ENCODE measurements around the gene RAD9A.
"Not testable (repeated sequence)": the region's sequence is repeated elsewhere in the genome, so short reads cannot be mapped to it uniquely, and the experiment has no call there.

Gene RAD9A

DNA sequence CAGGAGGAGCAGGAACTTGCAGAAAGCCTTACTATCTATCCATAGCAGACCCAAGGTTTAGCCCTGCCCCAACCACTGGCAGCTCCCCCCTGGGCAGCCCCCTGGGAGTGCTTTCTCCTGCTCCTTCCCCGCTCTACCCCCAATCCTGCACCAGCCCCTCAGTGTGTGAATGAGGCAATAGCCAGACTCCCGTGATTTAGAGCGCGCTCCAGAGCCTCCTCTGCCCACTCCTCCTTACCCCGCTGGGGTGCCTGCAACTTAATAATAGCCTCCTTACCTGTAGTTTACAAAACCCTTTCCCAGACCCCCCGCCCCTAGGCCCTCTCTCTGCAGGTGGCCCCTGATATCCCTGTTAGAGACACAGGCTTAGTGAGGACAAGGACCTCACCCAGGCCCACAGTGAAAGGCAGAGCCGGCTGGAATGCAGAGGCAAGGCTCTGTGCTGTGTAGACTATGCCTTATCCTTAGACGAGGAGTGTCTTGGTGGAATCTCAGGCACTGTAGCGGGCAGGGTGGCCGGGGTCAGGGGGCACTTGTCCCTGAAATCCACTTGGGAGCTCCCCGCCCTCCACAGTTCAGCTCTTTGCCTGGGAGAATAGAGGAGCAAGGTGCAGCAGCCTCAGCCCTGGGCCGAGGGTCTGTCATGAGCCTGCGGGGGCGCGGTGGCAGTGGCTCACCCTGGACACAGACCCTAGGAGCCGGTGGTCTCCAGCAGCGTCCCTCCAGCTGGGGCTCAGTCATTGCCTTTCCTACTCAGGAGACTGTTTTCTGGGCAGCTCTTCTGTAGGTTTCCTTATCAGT, 19.4 kb downstream of the RAD9A start:
- DNase-seq, result no peak

- no peak for DNase-seq
These were observed 20.0 kb downstream of the RAD9A start for GRCh38 chr11:67411785-67412152.

DNA sequence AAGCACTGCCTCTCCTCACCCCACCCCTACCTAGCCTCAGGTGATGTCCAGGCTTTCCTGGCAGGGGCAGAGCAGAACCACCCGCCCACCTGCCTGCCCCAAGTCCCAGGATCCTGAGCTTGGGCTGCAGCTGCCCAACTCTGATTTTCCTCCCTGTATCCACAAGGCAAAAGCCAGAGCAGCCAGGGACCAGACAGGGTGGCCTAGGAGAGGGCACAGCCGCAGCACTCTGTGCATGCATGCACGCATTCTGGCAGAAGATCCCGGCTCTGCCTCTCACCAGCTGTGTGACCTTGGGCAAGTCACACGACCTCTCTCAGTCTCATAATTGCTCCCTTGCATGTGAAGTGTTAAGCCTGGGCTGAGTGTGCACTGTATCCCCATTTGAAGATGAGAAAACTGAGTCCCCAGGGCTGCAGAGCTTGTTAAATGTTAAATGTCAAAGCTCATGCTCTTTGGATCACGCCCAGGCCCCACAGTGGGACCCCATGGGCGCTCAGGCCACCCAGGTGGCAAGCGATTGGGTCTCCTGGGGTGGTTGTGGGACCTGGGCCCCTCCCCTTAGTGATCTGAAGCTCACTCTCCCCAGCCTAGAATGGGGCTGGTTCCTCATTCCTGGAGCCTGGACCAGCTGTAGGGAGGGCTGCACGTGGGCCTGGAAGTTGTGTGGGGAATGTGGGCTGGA, 20.9 kb downstream of the RAD9A start:
- no peak for DNase-seq

DNA sequence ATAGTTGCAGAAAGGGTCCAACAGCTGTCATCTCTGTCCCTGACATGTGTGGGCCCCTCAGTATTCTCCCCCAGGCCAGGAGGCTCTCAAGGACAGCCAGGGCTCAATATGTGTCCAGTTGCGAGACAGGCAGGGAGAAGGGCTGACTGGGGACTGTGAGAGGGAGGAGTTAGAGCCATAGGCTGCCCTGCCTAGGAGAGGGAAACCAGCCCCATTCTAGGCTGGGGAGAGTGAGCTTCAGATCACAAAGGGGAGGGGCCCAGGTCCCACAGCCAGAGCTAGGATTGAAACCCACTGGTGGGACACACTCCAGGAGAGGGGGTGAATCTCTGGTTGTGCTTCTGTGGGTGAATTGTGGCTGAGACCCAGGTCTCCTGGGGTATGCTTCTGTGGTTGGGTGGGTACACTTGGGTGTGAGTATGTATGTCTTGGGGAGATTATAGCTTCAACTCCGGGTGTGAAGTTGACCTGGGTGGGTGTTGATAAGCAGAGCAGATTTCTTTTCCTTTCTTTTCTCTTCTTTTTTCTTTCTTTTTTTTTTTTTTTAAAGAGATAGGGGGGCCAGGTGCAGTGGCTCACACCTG, 21.6 kb downstream of the RAD9A start:
- DNase-seq, result no peak

DNA sequence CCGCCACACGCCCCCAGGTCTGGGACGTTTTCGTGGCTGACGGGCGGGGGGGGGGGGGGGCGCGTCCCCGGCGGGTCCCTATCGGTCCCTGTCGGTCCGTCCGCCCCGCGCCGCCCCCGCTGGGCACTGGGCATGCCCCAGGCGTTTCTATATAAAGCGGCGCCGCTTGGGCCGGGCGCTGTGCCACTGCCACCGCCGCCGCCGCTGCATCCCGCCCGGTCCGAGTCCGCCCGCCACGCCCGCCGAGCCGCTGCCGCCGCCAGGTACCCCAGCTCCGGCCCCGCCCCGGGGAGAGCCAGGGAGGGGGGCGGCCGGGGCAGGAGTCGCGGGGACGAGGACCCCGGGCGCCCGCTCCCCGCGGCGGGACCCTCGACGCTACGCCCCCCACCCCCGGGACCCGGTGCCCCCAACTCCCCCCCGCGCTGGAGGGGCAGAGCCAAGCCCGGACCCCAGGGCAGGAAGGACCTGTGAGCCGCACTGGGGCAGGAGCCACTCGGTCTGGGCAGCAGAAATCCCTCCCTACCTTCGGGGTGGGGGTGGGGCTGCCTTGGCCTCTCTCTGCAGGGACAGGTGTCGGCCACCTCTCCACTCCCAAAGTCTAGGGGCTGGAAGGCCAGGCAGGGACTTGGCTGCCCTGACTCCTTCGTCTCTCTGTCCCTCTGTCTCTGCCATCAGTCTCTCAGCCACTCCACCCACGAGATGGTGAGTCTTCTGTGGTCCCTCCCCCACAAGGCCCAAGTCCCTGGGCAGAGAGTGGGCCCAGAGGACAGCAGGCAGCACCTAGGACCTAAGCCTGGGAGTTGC, 23.9 kb downstream of the RAD9A start, which contains the start of gene CARNS1:
CARNS1 (plus strand) TSS at position 178 of the 804 bp plus-strand sequence; CDS start at position 700, 522 bp downstream.
- no peak for DNase-seq

GRCh38 chr11:67416416-67417335, 24.9 kb downstream of the RAD9A start:
- no peak for DNase-seq

- no peak for DNase-seq
These were observed 25.6 kb downstream of the RAD9A start for GRCh38 chr11:67417425-67417824.

DNA sequence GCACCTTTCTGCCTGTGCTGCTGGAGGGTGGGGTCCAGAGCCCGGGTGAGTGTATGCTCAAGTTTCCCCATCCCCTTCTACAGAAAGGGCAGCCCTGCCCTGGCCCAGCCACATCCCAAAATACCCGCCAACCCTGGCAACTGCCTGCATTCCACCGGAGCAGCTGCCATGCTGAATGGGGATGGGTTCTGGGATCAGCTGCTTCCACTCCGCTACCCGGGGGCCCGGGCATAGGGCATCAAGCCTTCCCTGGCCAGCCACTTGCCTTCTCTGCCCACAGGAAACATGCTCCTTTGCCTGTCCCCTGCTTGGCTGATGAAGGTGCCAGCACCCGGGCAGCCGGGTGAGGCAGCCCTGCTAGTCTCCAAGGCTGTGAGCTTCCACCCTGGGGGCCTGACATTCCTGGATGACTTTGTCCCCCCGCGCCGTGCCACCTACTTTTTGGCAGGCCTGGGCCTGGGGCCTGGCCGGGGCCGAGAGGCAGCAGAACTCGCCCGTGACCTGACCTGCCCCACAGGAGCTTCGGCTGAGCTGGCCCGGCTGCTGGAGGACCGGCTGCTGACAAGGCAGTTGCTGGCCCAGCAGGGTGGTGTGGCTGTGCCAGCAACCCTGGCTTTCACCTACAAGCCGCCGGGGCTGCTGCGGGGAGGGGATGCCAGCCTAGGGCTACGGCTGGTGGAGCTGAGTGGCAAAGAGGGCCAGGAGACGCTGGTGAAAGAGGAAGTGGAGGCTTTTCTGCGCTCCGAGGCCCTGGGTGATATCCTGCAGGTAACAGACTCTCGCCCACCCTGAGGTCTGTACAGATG, 26.9 kb downstream of the RAD9A start:
- no peak for DNase-seq

DNA sequence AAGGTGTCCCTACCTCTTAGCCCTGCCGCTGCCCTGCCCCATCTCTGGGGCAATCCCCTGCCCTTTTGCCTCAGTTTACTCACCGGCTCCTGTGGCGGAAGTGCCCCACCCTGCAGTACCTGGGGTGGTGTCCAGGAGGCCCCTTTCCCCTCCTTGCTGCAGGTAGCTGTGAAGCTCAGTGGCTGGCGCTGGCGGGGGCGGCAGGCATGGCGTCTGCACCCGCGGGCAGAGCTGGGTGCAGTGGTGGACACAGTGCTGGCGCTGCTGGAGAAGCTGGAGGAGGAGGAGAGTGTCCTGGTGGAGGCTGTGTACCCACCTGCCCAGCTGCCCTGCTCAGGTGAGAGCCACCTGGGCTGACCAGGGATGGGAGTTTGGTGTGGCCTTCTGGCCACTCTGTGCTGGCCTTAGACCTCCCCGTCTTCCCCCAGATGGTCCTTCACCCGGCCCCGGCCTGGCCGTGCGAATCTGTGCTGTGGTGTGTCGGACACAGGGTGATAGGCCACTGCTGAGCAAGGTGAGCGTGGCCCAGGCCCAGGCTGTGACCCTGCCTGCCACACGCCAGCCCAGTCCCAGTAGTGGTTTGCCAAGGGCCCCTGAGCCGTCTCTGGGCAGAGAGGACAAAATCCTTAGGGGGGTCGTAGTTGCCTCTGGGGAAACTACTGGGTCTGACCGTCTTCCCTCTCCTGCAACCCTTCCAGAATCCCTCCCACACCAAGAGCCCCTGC, 27.7 kb downstream of the RAD9A start:
- DNase-seq, result no peak

- no peak for DNase-seq
These were observed 28.4 kb downstream of the RAD9A start for GRCh38 chr11:67420147-67420645.

GRCh38 chr11:67420646-67421429, 29.1 kb downstream of the RAD9A start:
- DNase-seq, result peak; percentile 88 to 94

DNA sequence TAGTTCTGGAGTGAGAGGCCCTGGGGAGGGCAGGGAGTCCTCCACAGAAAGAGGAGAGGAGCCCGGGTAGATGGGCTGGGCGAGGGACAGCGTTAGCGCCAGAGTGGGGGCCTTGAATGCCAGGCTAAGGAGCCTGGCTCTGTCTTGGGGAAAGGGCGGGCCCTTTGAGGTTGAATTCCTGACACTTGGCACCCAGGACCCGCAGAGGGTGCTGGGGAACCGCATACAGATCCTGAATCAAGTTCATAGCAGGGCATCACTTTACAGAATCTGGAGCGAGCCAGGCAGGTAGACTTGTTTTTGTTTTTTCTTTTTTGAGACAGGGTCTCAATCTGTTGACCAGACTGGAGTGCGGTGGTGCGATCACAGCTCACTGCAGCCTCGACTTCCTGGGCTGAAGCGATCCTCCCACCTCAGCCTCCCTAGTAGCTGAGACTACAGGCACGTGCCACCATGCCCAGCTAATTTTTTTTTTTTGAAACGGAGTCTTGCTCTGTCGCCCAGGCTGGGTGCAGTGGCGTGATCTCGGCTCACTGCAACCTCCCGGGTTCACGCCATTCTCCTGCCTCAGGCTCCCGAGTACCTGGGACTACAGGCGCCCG, 29.7 kb downstream of the RAD9A start:
- DNase-seq, result no peak

DNA sequence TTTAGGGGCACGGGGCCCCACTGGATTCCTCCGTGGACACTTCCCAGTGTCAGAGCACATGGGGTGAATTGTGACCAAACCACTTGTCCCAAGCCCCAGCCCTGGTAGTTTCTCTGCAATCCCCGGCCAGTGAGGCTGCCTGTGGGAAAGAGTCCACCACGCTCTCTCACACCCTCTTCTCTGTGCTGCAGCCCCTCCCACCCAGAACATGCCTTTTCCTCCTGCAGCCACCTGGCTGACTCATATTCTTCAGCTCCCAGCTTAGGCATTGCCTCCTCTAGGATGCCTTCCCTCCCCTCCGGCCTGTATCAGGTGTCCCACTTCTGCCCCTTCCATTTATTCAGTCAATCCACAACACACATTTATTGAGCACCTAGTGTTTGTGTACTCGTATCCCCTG, 31.1 kb downstream of the RAD9A start:
- DNase-seq, result no peak

DNA sequence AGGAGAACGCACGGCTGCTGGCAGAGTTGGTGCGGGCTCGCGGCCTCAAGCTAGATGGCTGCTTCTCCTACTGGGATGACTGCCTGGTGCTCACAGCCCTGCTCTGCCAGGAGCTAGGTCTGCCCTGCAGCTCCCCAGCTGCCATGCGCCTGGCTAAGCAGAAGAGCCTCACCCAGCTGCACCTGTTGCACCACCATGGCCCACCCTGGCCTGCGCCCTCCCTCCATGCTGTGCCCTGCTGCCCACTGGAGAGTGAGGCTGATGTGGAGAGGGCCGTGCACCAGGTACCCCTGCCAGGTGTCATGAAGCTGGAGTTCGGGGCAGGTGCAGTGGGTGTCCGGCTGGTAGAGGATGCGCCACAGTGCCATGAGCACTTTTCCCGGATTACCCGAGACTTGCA, 31.7 kb downstream of the RAD9A start:
- no peak for DNase-seq

DNA sequence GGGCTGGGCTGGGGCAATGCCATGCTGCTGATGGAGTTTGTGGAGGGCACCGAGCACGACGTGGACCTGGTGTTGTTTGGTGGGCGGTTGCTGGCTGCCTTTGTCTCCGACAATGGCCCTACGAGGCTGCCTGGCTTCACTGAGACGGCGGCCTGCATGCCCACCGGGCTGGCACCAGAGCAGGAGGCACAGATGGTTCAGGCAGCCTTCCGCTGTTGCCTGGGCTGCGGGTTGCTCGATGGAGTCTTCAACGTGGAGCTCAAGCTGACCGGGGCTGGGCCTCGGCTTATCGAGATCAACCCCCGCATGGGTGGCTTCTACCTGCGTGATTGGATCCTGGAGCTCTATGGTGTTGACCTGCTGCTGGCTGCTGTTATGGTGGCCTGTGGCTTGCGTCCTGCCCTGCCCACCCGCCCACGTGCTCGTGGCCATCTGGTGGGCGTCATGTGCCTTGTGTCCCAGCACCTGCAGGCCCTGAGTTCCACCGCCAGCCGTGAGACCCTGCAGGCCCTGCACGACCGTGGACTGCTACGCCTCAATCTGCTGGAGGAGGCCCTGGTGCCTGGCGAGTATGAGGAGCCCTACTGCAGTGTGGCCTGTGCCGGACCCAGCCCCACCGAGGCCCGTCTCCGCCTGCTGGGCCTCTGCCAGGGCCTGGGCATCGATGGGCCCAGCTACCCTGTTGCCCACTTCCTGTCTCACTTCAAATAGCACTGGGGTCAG, 32.3 kb downstream of the RAD9A start:
- no peak for DNase-seq

- not testable (repeated sequence) for DNase-seq
These were observed 35.6 kb downstream of the RAD9A start for GRCh38 chr11:67427364-67427859.
